ENCODE data around the gene PSKH1. TPM values are rescaled to one million over a fixed set of nuclear protein-coding genes. Genes with fewer than 3 reads are reported as not detected.

PSKH1 gene
- total RNA-seq, 1 donor from 2014 or later, result 19.5 TPM

- Histone ChIP-seq H3K36me3 (peaks cover 93% of the 10 kb centered on the region), H3K4me3 (no peak overlapping the region), H3K27me3 (ENCODE audit: low read depth) (no peaks in the 10 kb centered on the region), H3K9me3 (replicated peaks) (no peaks in the 10 kb centered on the region), H3K27ac (replicated peaks) (peak overlapping the region; percentile 100), H3K4me1 (peaks cover 68% of the 10 kb centered on the region)
- TF ChIP-seq CTCF (IDR thresholded peaks at IDR 0.05; ENCODE audit: borderline replicate concordance), result no peak
- no peak for DNase-seq
- intact Hi-C loops (cut with micrococcal nuclease), result no loop called here
Measured at GRCh38 chr16:67957622-67958021, 64.6 kb downstream of the PSKH1 start.

- peaks cover 78% of the 10 kb centered on the region for H3K4me1 ChIP-seq
- peak; percentile 84 for DNase-seq
- intact Hi-C loops (cut with micrococcal nuclease), result no loop called here
- no peaks in the 10 kb centered on the region for H3K27me3 ChIP-seq (ENCODE audit: low read depth)
- H3K27ac ChIP-seq (replicated peaks), result peak overlapping the region; percentile 100
- peaks cover 81% of the 10 kb centered on the region for H3K36me3 ChIP-seq
- peak overlapping the region; percentile 37 for H3K4me3 ChIP-seq
- no peak for TF ChIP-seq CTCF (IDR thresholded peaks at IDR 0.05; ENCODE audit: borderline replicate concordance)
- no peaks in the 10 kb centered on the region for H3K9me3 ChIP-seq (replicated peaks)
Measured at GRCh38 chr16:67959536-67960329, 66.7 kb downstream of the PSKH1 start.

- intact Hi-C loops (cut with micrococcal nuclease), result no loop called here
- H3K4me1 ChIP-seq, result peaks cover 91% of the 10 kb centered on the region
- peaks cover 63% of the 10 kb centered on the region for H3K36me3 ChIP-seq
- H3K9me3 ChIP-seq (replicated peaks), result no peaks in the 10 kb centered on the region
- H3K27me3 ChIP-seq (ENCODE audit: low read depth), result no peaks in the 10 kb centered on the region
- no peak for TF ChIP-seq CTCF (IDR thresholded peaks at IDR 0.05; ENCODE audit: borderline replicate concordance)
- H3K4me3 ChIP-seq, result peak overlapping the region; percentile 37
- no peak for DNase-seq
- peak overlapping the region; percentile 100 for H3K27ac ChIP-seq (replicated peaks)
Measured at GRCh38 chr16:67961551-67961957, 68.5 kb downstream of the PSKH1 start.

GRCh38 chr16:67962135-67962534 is 69.1 kb downstream of the PSKH1 start:
- H3K4me3 ChIP-seq, result no peak overlapping the region
- H3K27ac ChIP-seq (replicated peaks), result peak overlapping the region; percentile 100
- no peak for DNase-seq
- H3K27me3 ChIP-seq (ENCODE audit: low read depth), result no peaks in the 10 kb centered on the region
- intact Hi-C loops (cut with micrococcal nuclease), result no loop called here
- H3K36me3 ChIP-seq, result peaks cover 57% of the 10 kb centered on the region
- H3K9me3 ChIP-seq (replicated peaks), result no peaks in the 10 kb centered on the region
- H3K4me1 ChIP-seq, result peaks cover 97% of the 10 kb centered on the region
- no peak for TF ChIP-seq CTCF (IDR thresholded peaks at IDR 0.05; ENCODE audit: borderline replicate concordance)

- H3K36me3 ChIP-seq, result peaks cover 46% of the 10 kb centered on the region
- H3K27ac ChIP-seq (replicated peaks), result peak overlapping the region; percentile 100
- DNase-seq, result no peak
- no peak for TF ChIP-seq CTCF (IDR thresholded peaks at IDR 0.05; ENCODE audit: borderline replicate concordance)
- peak overlapping the region; percentile 96 for H3K4me3 ChIP-seq
- H3K27me3 ChIP-seq (ENCODE audit: low read depth), result no peaks in the 10 kb centered on the region
- intact Hi-C loops (cut with micrococcal nuclease), result no loop called here
- H3K9me3 ChIP-seq (replicated peaks), result no peaks in the 10 kb centered on the region
- H3K4me1 ChIP-seq, result peaks cover 100% of the 10 kb centered on the region
Measured at GRCh38 chr16:67963292-67963661, 70.2 kb downstream of the PSKH1 start.
